GM18907 (cell line): Measurements from ENCODE around the gene PML.

Experiments
- ATAC-seq: cut with Tn5 transposase; IDR thresholded peaks from one replicate; pipeline ENCODE4 v1.9.1; 2021; ENCODE audit warnings: mild to moderate bottlenecking, moderate library complexity; ENCODE audit not compliant: unreplicated experiment

The PML gene

DNA sequence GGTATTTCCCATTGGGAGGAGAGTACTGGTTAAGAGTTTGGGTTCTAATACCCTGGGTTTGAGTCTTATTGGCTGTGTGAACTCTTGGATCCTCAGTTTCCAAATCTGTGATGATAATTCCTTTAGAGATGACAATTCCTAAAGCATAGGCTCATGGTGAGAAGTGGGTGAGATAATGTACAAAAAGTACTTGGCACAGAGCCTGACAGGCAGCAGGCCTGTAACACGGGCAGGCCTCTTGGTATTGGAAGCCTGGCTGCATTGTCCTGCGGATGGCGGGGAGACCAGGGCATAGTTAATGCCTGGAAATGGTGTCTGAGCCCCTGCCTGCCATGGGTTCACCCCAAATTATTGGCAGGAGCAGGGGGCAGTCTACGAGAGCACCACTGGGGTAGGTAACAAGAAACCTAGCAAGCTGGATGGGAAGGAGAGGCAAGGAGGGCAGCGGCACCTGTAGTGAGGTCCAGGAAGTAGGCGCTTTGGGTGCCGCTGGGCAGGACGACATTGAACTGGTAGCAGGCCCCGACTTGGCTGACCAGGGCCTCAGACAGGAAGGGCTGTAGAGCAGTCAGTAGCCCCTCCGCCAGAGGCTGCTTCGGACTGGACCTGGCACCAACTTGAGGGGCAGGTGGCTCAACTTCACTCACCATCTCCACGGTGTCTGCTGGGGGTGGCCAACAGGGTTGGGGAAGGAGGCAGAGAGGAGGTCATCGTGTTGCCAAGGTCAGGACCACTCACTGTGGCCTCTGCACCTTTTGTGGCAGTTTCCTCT, 10.1 kb upstream of the PML start:
- ATAC-seq, result no peak

DNA sequence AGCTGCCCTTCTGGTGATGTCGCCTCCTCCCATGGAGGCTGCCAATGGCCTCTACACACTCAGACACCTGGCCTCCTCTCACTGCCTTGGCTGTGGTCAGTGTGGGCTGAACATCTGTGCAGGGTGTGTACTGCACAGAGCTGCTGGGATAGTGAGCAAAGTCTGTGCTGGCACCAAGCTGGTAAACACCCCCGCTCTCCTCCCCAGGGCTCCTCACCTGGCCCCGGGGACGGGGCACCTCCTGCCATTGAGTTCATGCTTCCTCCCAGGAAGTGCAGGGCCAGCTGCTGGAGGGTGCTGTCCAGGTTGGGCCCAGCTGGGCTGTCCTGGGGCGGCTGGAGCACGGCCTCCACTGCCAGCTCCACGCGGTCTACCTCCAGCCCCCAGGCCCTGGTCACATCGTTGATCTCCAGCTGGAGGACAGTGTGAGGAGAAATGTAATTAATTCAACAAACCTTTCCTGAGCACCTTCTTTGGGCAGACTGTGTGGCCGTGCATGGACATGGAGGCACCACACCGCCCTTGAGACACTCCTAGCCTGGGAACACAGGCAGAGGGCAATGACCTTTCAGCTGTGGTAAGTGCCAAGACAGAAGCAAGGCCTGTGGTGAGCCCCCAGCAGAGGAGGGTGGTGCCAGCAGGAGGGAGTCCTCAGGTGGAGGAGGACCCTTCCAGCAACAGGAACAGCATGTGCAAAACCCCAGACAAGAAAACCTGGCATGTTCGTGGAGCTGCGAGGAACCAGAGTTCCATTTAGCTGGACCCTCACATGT, 9.2 kb upstream of the PML start:
- no peak for ATAC-seq

DNA sequence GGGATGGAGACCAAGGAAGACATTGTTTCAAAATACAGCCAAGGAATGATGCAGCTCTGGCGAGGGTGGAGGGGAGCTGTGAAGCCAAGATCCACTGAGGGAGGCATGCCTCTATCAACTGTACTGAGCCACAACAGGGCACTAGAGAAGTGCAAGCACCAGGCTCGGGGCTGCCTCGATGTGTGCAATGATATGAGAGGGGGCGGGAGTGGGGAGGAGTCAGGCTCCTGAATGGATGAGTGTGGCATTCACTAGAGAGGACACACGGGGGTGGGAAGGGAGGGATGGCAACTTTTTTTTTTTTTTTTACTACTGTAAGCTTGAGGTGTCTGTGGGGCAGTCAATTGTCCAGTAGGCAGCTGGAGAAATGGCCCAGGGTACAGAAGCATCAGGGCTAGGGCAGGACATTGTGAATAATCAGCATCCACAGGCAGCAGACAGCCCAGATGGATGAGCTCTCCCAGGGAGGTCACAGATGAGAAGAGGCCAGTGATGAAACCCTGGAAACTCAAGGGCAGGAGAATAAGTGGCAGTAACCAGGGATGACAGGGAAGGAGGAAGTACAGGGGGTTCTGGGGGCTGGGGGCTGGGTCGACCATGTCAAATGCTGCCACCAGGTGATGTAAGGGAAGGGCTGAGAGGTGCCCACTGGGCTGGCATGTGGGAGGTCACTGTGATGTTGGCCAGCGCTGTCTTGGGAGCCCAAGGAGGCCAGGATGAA, 8.3 kb upstream of the PML start:
- ATAC-seq, result no peak

DNA sequence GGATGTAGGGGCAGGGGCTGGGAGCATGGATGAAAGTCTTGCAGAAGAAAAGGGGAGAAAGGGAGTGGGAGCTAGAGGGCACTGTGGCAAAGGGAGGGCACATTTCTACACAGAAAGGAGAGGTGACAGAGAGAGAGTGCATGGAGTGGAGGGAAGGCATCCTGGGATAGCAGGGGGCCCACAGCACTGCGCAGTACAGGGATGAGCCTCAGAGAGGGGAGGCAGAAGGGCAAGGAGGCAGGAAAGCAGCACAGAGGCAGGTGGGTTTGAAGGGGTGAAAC, 7.8 kb upstream of the PML start:
- ATAC-seq, result no peak

DNA sequence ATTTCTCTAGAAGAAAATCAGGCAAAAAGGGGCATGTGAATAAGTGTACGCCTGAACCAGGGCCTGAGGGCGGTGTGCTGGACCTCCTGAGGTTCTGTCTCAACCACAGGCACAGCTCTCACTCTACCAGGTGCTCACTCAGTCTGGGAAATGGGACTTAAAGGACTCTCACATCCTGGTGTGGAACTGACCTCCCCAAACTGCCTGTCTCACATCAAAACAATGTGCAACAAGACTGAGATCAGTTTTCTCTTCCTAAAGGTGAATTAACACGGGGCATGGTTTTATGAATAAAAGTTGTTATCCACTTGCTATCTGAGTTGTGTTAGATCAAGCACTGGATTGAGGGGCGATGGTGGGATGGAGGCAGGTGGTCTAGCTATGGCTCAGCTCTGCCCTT, 7.3 kb upstream of the PML start:
- no peak for ATAC-seq

DNA sequence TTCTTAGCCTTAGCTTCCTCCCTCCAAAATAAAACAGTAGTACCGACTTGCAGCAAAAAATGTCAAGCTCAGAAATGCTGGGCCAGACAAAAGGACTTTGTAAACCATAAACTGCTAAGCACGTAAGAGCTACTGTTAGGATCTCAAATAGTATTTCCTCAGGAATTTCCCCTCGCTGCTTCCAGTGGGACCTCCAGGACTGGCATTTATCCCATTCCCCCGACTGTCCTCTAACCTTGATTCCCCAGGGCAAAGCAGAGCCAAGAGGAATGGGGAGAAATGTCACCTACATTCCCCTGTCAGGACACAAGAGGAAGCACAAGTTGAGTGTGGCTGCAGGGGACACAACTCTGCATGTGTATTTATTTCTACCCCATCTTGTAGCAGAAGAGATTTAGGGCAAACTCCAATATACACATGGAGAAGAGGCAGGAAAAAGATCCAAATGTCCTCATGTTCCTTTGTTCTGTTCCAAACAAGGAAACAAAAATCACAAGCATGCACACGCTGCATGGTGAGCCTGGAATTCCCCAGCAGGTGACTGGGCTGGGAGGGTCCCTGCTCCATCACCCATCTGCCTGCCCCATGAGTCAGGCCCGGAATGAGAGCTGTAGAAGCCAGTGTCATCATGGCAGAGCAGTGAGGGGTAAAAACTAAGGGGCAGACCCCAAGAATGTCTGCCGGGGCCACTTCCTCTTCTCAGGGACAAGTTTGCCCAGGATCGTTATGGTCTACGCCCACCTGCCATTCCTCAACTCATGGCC, 6.7 kb upstream of the PML start:
- no peak for ATAC-seq

DNA sequence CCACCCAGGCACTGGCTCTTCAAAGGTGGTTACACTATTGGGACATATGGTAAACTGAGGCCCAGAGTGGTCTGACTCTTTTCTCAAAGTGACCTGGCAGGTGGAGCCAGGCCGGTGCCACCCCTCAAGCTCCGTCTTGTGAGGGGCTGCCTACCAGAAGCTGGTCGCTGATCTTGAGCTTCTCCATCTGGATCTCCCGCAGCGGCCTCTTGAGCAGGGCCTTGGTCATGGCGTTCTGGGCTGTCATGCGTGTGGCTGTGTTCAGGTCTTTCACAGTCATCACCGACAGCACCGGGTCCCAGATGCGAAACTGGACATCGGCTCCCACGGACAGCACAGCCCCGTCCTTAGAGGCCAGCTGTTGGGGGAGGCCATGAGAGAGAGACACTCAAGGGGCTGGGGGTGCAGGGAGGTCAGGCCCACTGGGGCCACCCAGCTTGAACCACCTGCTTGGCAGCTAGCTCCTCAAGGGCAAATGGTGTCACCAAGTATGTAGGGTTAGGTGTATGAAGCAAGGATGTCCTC, 6.0 kb upstream of the PML start:
- ATAC-seq, result no peak

DNA sequence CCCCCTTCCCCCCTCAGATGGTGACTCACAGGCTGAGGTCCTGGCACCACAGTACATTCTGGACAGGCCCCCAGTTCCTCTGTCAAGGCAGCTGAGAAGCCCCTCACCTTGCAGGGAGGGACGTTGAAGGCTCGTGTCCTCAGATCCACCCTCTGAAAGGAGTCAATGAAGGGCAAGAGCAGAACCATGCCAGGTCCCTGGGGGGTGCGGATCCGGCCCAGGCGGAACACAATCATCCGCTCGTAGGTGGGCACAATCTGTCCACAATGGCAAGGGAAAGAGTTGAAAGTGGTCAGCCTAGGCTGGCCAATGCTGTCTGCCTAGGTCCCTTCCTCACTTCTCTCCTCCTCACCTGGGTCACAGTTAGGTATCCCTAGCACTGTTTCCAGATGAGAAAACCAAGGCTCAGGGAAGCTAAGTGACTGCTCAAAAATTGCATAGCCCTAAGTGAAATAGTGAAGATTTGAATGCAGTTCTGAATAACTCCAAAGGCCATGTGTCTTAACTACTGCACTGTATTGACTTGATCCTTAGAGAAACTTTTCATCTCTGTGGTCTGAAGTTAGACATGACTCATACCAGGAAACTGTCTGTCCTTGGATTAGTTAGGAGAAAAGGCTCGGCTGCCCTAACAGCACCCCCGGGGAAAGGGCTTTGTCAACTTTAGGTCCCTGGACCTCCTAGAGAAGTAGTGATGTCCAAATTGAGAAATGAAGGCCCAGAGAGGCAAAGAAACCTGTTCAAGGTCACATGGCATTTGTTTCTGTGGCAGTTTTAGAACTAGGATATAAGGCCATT, 5.3 kb upstream of the PML start:
- no peak for ATAC-seq

DNA sequence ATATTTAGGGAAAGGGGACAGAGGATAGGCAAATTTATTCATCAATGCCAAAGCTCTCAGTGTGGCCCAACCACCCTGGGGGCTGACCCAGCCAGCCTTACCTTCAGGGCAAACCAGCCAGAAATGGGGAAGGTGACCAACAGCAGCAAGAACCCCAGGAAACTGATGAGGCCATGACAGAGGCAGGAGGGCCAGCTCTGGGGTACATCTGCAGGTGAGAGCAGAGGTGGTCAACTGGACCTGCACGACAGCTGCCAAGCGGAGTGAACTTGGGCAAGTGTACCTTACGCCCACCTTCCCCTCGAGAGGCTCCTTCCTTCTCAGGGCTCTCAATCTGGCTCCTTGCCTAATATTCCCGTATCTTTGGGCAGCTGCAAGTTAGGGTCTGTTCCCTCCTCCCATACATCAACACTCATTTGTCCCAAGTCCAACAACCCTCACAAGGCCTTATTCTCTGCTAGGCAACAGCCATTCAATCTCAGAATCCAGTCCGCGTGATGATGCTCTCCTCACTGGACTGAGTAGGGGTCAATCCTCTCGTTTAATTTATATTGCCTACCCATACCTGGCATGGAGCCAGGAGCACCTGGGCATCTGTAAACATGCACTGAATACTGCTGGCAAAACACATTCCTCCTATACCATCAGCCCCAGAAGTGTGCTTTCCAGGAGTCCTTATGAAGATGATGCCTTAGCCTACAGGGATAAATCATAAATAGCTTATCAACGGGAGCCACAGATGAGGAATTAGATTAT, 4.1 kb upstream of the PML start:
- no peak for ATAC-seq

DNA sequence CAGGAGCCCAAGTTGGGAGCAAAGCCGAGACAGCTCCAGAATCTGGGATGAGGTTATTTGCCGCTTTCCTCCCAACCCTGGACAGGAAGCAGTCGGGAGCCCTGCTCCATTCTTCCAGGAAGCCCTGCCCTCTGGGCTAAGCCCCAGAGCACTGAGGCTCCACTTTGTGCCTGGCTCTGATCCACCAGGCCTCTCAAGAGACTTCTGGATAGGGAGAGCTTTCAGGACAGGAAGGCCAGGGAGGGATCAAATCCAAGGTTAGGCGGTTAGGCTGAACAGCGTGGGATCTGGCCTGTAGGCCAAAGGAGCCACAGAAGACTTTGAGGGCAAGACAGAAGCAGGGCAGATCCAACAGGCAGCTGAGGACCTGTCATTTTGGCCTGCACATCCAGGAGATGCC, 3.3 kb upstream of the PML start:
- no peak for ATAC-seq

DNA sequence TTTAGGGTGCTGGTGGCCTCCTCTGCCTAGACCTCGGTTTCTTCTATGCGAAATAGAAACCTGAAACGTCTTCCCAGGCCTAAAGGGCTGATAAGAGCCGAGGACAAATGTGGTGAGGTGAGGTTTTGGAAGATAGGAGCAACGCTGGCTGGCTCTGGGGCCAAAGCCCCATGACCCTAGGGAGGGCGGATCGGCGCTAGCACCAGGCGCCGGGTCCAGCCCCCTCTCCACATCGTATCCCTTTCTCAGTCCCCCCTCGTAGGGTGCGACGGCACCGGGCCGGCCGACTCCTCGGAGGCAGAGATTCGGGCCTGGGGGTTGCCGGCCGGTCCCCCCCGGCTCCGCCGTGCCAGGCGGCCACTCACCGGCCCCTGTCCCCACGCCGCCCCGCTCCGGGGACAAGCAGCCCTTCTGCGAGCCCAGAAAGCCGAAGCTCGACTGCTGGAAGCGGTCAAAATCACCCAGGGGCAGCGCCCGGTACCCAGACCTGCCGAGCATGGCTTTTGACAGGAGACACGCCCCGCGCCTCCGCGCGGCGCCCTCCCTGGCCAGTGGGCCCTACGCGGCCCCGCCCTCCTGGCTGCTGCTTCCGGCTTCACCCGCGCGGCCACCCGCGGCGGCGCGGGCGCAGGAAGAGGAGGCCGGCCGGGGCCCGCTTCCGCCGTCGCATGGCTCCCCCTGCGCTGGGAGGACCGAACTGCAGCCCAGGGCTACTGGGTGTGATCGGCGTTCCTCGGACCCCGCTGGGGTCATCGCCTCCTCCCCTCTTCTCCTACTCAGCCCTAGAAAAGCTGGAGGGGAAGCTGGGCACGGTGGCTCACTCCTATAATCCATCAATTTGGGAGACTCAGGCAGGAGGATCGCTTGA, 2.6 kb upstream of the PML start, which contains the start of gene STOML1:
Gene STOML1 (minus strand): TSS at position 570 of the 868 bp plus-strand sequence. CDS start 72 bp downstream, at position 498.
- peak; percentile 72 for ATAC-seq

DNA sequence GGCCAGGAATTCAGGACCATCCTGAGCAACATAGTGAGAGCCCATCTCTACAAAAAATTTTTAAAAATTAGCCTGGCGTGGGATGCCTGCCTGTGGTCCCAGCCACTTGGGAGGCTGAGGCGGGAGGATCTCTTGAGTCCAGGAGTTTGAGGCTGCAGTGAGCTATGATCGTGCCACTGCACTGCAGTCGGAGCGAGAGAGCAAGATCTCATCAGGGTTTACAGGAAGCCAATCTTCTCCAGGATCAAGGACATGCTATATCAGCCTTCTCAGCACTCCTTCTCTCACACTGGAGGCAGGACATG, 2.0 kb upstream of the PML start:
- no peak for ATAC-seq

DNA sequence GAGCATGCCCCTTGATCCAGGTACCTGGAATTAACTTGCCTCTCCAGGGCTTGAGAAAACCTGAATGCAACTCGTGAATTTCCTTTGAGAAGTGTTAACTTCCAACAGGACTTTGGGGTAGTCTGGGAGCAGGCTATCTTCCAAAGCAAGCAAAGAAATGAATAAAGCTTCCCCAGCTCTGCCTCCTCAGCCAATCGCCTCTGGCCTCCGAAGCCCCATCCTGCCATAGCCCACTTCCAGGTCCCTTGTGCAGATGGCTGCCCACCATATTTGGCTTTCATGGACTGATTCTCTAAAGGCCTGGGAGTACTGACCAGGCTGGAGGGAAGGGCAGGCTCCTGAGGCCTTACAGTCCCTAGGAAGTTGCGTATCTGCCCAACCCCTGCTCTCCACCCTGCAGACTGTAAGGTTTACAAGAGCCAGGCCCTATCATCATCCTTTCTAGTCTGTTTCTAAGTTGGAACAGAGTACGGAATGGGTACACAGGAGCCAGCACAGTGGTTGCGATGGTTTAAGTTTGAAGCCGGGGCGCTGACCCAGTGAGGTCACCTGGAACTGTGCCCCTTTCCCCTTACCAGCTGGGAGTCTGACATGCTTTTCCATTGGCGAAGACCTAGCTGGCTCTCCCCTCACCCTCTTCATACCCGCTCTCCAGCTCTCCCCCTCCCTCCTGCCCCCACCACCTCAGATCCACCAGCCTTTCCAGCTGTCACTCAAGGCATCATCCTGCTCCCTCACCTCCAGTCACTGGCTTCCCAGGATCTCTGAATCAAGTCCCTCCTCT, 1.1 kb upstream of the PML start:
- no peak for ATAC-seq

DNA sequence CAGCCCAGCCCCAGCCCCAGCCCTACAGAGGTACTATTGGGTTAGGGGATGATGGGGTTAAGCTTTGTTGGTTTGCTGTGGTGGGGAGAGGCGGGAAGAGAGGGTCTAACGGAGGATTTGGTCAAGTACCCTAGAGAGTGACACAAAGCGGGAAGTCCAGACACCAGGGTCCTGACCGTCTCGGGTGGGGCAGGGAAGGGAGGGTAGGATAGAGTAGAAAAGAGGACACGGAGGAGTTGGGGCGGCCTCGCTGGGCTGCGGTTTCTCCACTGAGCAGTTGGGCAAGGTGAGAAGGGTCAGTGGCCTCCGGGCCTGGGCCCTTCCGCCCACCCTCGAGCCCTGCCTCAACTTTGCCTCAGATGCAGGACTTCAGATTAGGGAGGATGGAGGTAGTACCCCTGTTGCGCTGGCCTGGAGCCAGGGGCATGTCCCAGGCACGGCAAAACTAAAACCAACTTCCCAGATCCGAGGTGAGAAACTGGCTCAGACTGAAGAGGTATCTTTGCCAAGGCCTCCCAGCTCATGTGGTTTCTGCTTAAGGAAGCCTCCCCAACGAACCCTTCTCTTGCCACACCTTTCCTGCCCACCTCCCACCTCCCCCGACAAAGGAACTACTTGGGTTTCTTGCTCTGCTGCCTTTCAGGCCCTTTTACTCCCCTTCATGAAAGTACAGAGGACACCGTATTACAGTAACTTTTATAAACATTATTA, 551 bp downstream of the PML start:
- no peak for ATAC-seq

DNA sequence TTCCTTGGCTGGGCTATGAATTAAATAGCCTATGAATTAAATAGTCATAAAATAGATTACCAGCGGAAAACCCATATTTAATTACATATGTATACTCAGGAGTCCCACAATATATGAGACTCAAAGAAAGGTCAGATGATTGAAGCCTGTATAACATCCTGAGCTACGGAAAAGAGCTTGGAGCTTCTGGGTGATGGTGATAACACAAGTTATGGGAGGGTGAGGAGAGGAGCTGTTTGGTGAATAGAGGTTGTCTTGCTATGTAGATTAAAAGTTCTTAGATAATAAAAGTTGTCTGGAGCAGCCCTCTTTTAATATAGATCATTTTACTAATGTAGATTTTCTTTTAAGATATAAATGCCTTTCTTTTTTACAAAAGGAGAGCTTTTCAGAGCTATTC, 1.8 kb downstream of the PML start:
- no peak for ATAC-seq

DNA sequence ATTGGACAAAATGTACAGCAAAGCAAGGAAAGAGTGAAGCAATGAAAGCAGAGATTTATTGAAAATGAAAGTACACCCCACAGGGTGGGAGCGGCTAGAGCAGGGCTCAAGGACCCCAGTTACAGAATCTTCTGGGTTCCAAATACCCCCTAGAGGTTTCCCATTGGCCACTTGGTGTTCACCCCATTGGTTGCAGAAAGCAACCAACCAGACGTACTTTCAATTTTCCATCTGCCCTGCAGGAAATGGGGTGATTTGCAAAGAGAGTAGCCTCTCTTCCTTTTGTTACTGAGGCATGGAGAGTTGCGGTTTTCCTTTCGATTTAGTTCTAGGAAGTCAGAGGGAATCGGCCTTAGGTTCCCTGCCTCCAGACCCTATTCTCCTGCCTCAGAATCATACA, 2.4 kb downstream of the PML start:
- no peak for ATAC-seq

DNA sequence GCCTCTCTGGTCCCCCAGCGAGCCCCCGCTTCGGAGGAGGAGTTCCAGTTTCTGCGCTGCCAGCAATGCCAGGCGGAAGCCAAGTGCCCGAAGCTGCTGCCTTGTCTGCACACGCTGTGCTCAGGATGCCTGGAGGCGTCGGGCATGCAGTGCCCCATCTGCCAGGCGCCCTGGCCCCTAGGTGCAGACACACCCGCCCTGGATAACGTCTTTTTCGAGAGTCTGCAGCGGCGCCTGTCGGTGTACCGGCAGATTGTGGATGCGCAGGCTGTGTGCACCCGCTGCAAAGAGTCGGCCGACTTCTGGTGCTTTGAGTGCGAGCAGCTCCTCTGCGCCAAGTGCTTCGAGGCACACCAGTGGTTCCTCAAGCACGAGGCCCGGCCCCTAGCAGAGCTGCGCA, 3.5 kb downstream of the PML start:
- no peak for ATAC-seq
